Duodenal mucosa (tissue), 2 donors: ENCODE results near the gene URGCP.

ENCODE experiments used
- H3K27ac ChIP-seq: one replicate; pipeline ENCODE4 v1.7.0; 2013; ENCODE audit warnings: low read depth, low read length
- H3K27me3 ChIP-seq, 2 donors: one replicate each; pipeline ENCODE4 v1.7.0; 2013; ENCODE audit warnings: low read length in 2 of 2, control low read depth in 1 of 2; ENCODE audit not compliant: insufficient read depth in 2 of 2, control insufficient read depth in 1 of 2
- H3K36me3 ChIP-seq, 2 donors: one replicate each; pipeline ENCODE4 v1.7.0; 2013; ENCODE audit warnings: low read length in 2 of 2, control low read depth in 1 of 2; ENCODE audit not compliant: insufficient read depth in 2 of 2, control insufficient read depth in 1 of 2
- H3K4me1 ChIP-seq, 2 donors: one replicate each; pipeline ENCODE4 v1.7.0; 2013; ENCODE audit warnings: low read length in 2 of 2, control low read depth in 1 of 2; ENCODE audit not compliant: insufficient read depth in 2 of 2, control insufficient read depth in 1 of 2
- H3K4me3 ChIP-seq, 2 donors: one replicate each; pipeline ENCODE4 v1.7.0; 2013; ENCODE audit warnings: low read length in 2 of 2, low read depth in 1 of 2
- H3K9ac ChIP-seq, 2 donors: one replicate each; pipeline ENCODE4 v1.7.0; 2013; ENCODE audit warnings: low read length in 2 of 2, low read depth in 1 of 2
- H3K9me3 ChIP-seq, 2 donors: one replicate each; pipeline ENCODE4 v1.7.0; 2013; ENCODE audit warnings: low read length in 2 of 2, control low read depth in 1 of 2; ENCODE audit not compliant: control insufficient read depth in 1 of 2

The URGCP gene

DNA sequence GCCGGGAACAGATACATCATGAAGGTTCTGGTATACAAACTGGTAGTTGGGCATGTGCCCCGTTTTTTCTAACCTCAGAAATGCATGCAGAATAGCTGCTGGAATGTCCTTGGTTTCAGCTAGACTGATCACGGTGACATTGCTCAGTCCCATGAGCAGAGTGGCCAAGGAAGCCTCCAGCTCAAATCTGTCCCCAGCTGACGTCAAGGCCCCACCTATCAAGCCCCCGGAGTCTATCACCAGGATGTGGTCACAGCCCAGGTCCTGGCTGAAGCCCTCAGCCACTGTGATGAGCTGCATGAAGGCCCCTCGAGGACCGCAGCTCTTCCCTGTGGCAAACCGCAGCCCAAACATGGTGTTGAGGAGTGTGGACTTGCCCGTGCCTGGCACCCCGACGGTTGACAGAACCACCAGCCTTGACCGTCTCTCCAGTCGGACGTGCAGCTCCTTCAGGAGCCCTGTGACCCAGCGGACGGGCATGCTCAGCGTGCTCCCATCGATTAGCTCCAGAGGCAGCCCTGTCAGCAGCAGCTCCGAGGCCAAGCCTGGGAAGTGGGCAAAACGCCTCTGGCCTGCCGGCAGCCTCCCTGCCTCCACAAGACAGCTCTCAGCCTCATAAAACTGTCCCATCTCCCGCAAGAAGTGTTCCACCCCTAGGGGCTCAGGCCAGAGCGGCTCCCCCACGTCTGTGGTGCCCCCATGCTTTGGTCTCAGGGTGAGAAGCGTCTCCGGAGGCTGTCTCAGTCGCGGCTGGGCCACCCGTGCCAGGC, 29.2 kb downstream of the URGCP start:
- H3K36me3 ChIP-seq: peaks cover 16 to 67% of the 10 kb centered on the region in 2 donors
- no peak overlapping the region for H3K27ac ChIP-seq
- peaks cover 9 to 12% of the 10 kb centered on the region in 2 donors for H3K4me1 ChIP-seq
- H3K9me3 ChIP-seq: no peaks in the 10 kb centered on the region
- H3K9ac ChIP-seq: no peak overlapping the region
- H3K27me3 ChIP-seq: no peaks in the 10 kb centered on the region
- no peak overlapping the region for H3K4me3 ChIP-seq

DNA sequence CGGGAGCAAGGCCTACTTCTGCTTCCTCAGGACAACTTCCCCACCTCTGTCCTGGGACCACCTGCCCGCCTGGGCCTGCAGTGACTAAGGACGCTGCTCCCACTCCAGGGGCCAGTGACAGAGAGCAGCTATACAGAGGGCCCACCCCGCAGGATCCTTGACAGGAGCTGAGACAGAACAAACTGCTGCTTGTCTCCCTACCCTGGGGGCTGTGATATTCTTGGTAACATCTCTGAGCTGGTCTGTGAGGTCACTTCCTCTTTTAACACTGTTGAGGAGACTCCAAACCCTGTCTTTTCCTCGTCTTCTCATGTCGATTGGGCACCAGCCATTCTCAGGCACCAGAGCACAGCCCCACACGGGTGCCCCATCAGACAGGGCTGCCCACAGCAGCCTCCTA, 30.2 kb downstream of the URGCP start:
- Histone ChIP-seq H3K36me3 (peaks cover 16 to 61% of the 10 kb centered on the region in 2 donors), H3K9me3 (no peaks in the 10 kb centered on the region), H3K4me3 (no peak overlapping the region)

DNA sequence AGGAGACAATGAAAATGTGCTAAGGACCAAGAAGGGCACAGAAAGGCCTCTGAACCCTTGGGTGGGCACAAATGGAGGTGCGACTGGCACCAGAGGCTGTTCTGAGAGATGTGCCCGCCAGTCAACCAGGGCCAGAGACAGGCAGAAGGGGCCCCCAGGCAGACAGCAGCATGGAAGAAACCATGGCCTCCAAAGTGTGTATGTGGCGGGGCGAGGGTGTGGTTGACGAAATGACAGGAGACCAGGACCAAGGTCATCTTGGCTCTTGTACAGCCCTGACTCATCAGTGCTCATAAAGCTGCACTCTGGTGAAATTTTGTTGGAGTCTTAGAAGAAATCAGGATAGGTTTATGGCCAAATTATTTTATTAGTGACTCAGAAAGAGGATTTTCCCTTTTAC, 33.1 kb downstream of the URGCP start:
- Histone ChIP-seq H3K9me3 (no peaks in the 10 kb centered on the region), H3K4me1 (peaks cover 22 to 24% of the 10 kb centered on the region in 2 donors), H3K4me3 (no peak overlapping the region), H3K9ac (peak overlapping the region in 1 of 2 donors; percentile 4), H3K27ac (peak overlapping the region; percentile 27), H3K36me3 (peaks cover 8 to 34% of the 10 kb centered on the region in 2 donors), H3K27me3 (no peaks in the 10 kb centered on the region)

More for the DNA sequence above, 30.2 kb downstream of the URGCP start:
- no peak overlapping the region for H3K9ac ChIP-seq
- no peaks in the 10 kb centered on the region for H3K27me3 ChIP-seq
- peaks cover 9 to 16% of the 10 kb centered on the region in 2 donors for H3K4me1 ChIP-seq
- no peak overlapping the region for H3K27ac ChIP-seq

DNA sequence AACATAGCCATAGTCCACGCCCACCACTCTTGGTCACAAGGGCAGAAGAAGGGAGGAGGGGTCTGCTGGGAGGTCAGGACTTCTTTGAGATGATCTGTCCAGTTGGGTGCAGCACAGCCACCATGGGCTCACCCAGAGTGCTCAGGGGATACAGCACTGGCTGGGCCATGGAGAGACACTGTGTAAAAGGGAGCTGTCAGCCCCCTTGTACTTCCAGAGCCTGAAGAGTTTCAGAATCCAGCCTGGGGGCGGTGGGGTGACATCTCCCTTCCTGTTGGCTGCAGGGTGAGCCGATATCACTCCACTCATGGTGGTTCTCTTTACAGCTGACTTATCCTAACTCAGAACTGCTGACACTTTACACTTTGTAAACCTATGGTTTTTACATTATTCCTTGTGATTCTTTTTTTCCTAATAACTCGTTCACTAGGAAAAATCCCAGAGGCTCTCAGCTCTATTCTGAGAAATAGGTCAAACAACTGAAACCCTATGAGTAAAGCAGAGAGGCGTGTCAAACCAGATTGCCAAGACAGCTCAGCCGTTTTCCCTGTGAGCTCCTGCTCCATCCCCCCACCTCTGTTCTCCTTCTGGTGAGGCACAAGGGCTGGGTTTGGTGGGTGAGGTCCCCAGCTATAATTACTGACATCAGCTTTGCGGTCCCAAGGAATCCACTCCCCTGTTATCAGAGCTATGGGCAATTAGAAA, 33.8 kb downstream of the URGCP start:
- Histone ChIP-seq H3K9me3 (no peaks in the 10 kb centered on the region), H3K36me3 (peaks cover 7 to 26% of the 10 kb centered on the region in 2 donors), H3K27ac (no peak overlapping the region), H3K9ac (peak overlapping the region in 1 of 2 donors; percentile 4), H3K4me3 (no peak overlapping the region), H3K4me1 (peaks cover 27% of the 10 kb centered on the region in 2 donors), H3K27me3 (no peaks in the 10 kb centered on the region)

DNA sequence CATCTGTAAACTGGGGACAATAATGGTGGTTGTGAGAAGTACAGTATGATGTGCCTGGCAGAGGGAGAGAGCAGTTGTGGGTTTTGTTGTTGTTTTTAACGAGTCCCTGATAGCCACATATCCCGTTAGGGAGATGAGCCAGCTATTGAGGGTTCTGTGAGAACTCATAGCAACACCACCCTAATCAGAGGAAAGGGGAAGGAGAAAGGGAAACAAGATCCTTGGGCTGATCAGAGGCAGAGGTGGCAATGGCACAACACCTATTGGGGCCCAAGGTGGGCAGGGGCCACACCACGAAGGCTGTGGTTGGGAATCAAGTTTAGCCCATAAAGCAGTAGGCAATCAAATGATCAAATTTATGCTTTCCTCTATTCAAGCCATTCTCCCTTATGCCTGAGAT, 35.3 kb downstream of the URGCP start:
- H3K27ac ChIP-seq: no peak overlapping the region
- no peak overlapping the region for H3K9ac ChIP-seq
- no peaks in the 10 kb centered on the region for H3K9me3 ChIP-seq
- peaks cover 18 to 21% of the 10 kb centered on the region in 2 donors for H3K36me3 ChIP-seq
- H3K4me1 ChIP-seq: peaks cover 27% of the 10 kb centered on the region in 2 donors
- H3K4me3 ChIP-seq: no peak overlapping the region
- no peaks in the 10 kb centered on the region for H3K27me3 ChIP-seq

DNA sequence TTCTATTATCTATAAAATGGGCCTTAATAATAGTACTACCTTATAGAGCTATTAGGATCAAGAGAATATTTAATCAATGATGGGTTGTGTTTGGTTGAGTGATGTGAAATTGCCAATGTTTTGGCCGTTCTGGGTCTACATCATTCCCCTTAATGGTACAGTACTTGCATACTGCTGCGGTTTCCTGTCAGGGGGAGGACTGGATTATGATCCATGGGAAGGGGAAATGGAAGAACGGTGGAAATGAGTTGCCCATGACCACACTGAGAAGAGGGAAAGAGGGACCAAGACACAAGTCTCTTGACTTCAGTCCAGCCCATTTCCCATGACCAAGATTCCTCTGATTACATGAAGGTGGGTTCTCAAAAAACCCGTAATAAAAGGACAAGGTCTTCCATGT, 36.1 kb downstream of the URGCP start:
- peaks cover 27% of the 10 kb centered on the region in 2 donors for H3K4me1 ChIP-seq
- no peak overlapping the region for H3K27ac ChIP-seq
- H3K36me3 ChIP-seq: peaks cover 14 to 18% of the 10 kb centered on the region in 2 donors
- H3K4me3 ChIP-seq: no peak overlapping the region
- no peak overlapping the region for H3K9ac ChIP-seq
- no peaks in the 10 kb centered on the region for H3K27me3 ChIP-seq
- H3K9me3 ChIP-seq: no peaks in the 10 kb centered on the region

DNA sequence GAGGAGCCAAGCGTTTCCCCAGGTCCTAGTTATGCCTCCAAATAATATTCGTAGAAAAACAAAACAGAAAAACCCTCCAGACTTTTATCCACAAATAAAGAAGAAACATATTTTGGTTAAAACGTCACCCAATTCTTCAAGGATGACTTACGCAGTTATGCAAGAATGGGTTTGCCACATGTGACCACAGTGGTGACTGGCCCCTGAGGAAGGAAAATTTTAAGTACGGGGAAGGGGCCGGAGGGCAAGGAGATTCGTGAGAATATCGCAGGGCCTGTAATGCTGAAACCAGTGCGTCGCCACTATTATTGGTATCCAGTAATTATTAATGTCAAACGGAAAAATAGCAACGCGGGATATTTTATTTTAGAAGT, 36.5 kb downstream of the URGCP start:
- H3K9me3 ChIP-seq: no peaks in the 10 kb centered on the region
- peaks cover 15 to 16% of the 10 kb centered on the region in 2 donors for H3K36me3 ChIP-seq
- peak overlapping the region; percentile 73 for H3K9ac ChIP-seq
- H3K27ac ChIP-seq: peak overlapping the region; percentile 64
- peaks cover 27% of the 10 kb centered on the region in 2 donors for H3K4me1 ChIP-seq
- H3K4me3 ChIP-seq: peak overlapping the region; percentile 82 to 87
- H3K27me3 ChIP-seq: no peaks in the 10 kb centered on the region

DNA sequence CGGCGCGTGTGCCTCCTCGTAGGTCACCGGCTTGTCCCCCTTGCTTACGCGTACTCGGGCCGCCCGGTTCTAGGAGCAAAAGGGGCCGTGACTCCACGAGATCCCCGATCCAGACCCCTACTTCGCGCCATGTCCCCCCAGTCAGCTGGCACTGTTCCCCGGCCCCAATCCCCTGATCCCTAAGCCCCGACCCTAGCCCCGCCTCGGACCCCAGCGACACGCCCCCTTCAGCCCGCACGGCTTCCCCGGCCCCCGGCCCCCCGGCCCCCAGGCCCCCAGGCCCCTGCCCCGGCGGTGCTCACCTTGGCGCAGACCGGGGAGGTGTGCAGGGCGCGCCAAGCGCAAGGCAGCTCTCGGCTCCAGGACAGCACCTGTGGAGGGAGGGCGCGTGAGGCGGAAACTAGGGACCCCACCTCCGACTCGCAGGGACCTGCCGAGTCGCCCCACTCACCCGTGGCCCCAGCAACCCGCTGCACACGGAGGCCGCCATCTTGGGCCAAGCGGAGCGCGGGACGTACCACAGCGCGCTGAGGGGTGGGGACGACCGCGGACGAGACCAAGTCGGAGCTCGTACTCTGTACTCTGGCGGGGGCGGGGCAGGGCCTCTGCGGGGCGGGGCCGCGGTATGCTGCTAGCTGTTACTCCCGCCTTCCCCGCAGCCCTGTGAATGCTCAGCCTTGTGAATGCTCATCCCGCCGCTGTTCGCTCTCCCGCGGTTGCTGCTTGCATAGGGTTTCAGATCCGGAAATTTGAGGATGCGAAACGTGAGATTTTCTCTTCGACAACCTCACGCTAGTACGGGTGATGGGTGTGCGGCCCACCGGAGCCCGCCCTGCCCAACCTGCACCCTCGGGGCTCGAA, 37.2 kb downstream of the URGCP start, which contains the start of gene MRPS24:
MRPS24 (minus strand) TSS at position 512 of the 861 bp plus-strand sequence; CDS start at position 490, 22 bp downstream.
- Histone ChIP-seq H3K27me3 (no peaks in the 10 kb centered on the region), H3K9me3 (no peaks in the 10 kb centered on the region), H3K9ac (peak within 1 kb of the TSS; percentile 73 to 81), H3K4me1 (peaks cover 27% of the 10 kb centered on the region in 2 donors), H3K27ac (peak within 1 kb of the TSS; percentile 64), H3K4me3 (peak within 1 kb of the TSS; percentile 82 to 87), H3K36me3 (peaks cover 15 to 16% of the 10 kb centered on the region in 2 donors)

DNA sequence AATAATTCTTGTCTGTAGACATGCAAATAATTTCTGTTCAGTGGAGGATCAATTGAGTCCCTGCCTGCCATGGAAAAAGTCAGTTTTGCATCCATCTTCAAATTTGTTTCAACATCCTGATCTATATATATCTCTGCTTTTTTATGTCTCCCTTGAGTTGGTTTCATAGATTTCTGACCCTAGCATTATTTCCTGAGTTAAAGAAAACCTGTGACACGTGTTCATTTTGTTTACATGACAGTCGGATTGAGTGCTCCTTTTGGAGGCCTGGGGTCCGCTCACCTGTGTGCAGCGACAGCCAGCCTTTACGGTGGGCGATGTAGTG, 37.8 kb downstream of the URGCP start:
- H3K9me3 ChIP-seq: no peaks in the 10 kb centered on the region
- peaks cover 27% of the 10 kb centered on the region in 2 donors for H3K4me1 ChIP-seq
- H3K9ac ChIP-seq: peak overlapping the region; percentile 73 to 81
- peak overlapping the region; percentile 15 for H3K27ac ChIP-seq
- peak overlapping the region; percentile 82 to 87 for H3K4me3 ChIP-seq
- no peaks in the 10 kb centered on the region for H3K27me3 ChIP-seq
- H3K36me3 ChIP-seq: peaks cover 15 to 16% of the 10 kb centered on the region in 2 donors
